Hepatocyte (in vitro differentiated cells): ENCODE results near the gene SNRPD2. TPM values are rescaled to one million over a fixed set of nuclear protein-coding genes. Genes with fewer than 3 reads are reported as not detected.
A peak's percentile ranks its signal among the peaks of the same experiment; 100 is the strongest.

Experiments
- DNase-seq: peaks from one replicate; pipeline ENCODE4 v3.0.0-alpha.2; 2016; ENCODE audit warnings: low spot score
- H2AFZ ChIP-seq: fragments of 200-600 bp; sonication (generic); 2 replicates; pipeline ENCODE4 v1.6.0; 2016; ENCODE audit warnings: antibody characterized with exemption, mild to moderate bottlenecking
- H3K27ac ChIP-seq: fragments of 200-600 bp; sonication (generic); 2 replicates; pipeline ENCODE4 v1.5.1; 2016; ENCODE audit warnings: mild to moderate bottlenecking
- H3K27me3 ChIP-seq: fragments of 200-600 bp; sonication (generic); 2 replicates; pipeline ENCODE4 v1.6.1; 2016
- H3K36me3 ChIP-seq: fragments of 200-600 bp; sonication (generic); replicated peaks from 2 replicates; pipeline ENCODE4 v1.5.1; 2016; ENCODE audit warnings: low read depth; ENCODE audit not compliant: insufficient read depth
- H3K4me1 ChIP-seq: fragments of 200-600 bp; sonication (generic); 2 replicates; pipeline ENCODE4 v1.5.1; 2016; ENCODE audit warnings: mild to moderate bottlenecking, moderate library complexity; ENCODE audit not compliant: insufficient read depth
- H3K4me2 ChIP-seq: fragments of 200-600 bp; sonication (generic); 2 replicates; pipeline ENCODE4 v1.6.0; 2016
- H3K4me3 ChIP-seq: fragments of 200-600 bp; sonication (generic); 2 replicates; pipeline ENCODE4 v1.5.1; 2016; ENCODE audit warnings: mild to moderate bottlenecking
- H3K79me2 ChIP-seq: fragments of 200-600 bp; sonication (generic); 2 replicates; pipeline ENCODE4 v1.6.0; 2017; ENCODE audit warnings: mild to moderate bottlenecking
- H3K9me2 ChIP-seq: fragments of 200-600 bp; sonication (generic); replicated peaks from 2 replicates; pipeline ENCODE4 v1.6.0; 2017; ENCODE audit warnings: mild to moderate bottlenecking; ENCODE audit not compliant: insufficient read depth
- H3K9me3 ChIP-seq: fragments of 200-600 bp; sonication (generic); 2 replicates; pipeline ENCODE4 v1.5.1; 2016; ENCODE audit warnings: low read depth, mild to moderate bottlenecking
- H4K20me1 ChIP-seq: fragments of 200-600 bp; sonication (generic); 2 replicates; pipeline ENCODE4 v1.6.0; 2016; ENCODE audit warnings: mild to moderate bottlenecking; ENCODE audit not compliant: insufficient read depth, poor library complexity, severe bottlenecking
- EZH2 ChIP-seq: fragments of 200-600 bp; sonication (generic); IDR thresholded peaks from 2 replicates; pipeline ENCODE4 v1.6.1; 2016; ENCODE audit warnings: antibody characterized with exemption, mild to moderate bottlenecking, borderline replicate concordance
- EZH2phosphoT487 ChIP-seq: fragments of 200-600 bp; sonication (generic); IDR thresholded peaks from one replicate; pipeline ENCODE4 v1.6.1; 2018; ENCODE audit warnings: antibody characterized with exemption, mild to moderate bottlenecking, low read depth, moderate library complexity; ENCODE audit not compliant: unreplicated experiment, severe bottlenecking
- WGBS: methylation state at CpG from one replicate; pipeline ENCODE4 v1.1.6; 2016; ENCODE audit warnings: low lambda C conversion rate; ENCODE audit errors: missing lambda C conversion rate; 5-methylcytosine and 5-hydroxymethylcytosine counted together
- microRNA counts: library from miRNA; unstranded; fragments of <30 nt; microRNA quantifications from one replicate; lab custom pipeline; 2017
- microRNA-seq: library from miRNA; unstranded; fragments of <30 nt; microRNA quantifications from one replicate; pipeline ENCODE4, GENCODE V29; 2017
- polyA plus RNA-seq: library from polyadenylated mRNA; unstranded; fragments of >200 nt; fragmentation: Nextera tagmentation; extraction: Ambion mirVana; gene quantifications from 2 replicates; pipeline ENCODE4 v1.2.1, GENCODE V29; 2016
- small RNA-seq: library from RNA; depleted of rRNA; stranded (forward); fragments of <200 nt; gene quantifications from one replicate; pipeline ENCODE3, GENCODE V24; 2014
- total RNA-seq: library from RNA; depleted of rRNA; stranded (reverse); fragments of >200 nt; gene quantifications from 2 replicates; pipeline ENCODE4 v1.2.3, GENCODE V29; 2014
- TF ChIP-seq, protein P1 (sequence below): fragments of 200-600 bp; sonication (generic); IDR thresholded peaks from 2 replicates; pipeline ENCODE4 v1.5.1; 2016; ENCODE audit warnings: antibody characterized with exemption, mild to moderate bottlenecking; ENCODE audit not compliant: poor library complexity

SNRPD2 gene
- total and polyA plus RNA-seq, 2 experiments from 2014 or later, result 149 to 478 TPM

DNA sequence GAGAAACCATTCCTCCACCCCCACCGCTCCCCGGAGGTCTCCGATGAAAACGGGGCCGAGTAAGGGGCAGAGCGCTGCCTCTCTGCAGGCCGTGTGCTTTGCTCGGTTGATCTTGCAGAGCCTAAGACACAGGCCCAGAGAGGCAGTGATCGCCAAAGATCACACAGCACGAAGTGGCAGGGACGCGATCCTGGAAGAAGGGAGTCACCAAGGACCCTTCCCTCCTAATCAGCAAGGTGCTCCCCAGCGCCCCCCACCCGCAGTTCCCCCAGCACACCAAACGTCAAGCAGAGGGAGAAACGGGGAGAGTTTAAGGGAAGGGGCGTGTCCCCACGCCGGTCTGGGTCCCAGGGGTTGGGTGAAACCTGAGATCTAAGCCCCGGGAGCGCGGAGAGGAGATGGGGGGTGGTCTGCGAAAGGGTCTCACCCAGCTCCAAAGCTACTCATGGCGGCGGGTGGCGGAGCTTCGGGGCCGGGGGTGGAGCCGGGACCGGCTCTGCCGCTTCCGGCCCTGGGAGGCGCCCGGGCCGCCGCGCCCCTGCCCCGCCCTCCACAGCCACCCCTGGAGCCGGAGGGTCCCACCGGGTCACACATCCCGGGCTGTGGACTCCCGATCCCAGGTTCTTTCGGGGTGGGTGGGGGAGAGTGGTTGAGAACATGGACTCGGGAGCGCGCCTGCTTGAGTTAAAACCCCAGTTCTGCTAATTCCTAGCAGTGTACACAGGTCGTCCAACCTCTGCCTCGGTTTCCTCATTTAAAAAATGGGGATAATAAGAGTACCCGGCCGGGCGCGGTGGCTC is 52.6 kb downstream of the SNRPD2 start, which contains the start of gene EML2:
TSS of gene EML2 (minus strand) at position 468 of the 800 bp plus-strand sequence. CDS start at position 447, 21 bp downstream.
- no peaks in the 10 kb centered on the region for H4K20me1 ChIP-seq
- peaks cover 2% of the 10 kb centered on the region for H3K79me2 ChIP-seq
- no peaks in the 10 kb centered on the region for H3K9me3 ChIP-seq
- H3K36me3 ChIP-seq, result no peaks in the 10 kb centered on the region
- peak; percentile 79 for DNase-seq
- peak within 1 kb of the TSS; percentile 96 for H2AFZ ChIP-seq
- peak within 1 kb of the TSS; percentile 76 for H3K4me3 ChIP-seq
- TF ChIP-seq, protein P1, sequence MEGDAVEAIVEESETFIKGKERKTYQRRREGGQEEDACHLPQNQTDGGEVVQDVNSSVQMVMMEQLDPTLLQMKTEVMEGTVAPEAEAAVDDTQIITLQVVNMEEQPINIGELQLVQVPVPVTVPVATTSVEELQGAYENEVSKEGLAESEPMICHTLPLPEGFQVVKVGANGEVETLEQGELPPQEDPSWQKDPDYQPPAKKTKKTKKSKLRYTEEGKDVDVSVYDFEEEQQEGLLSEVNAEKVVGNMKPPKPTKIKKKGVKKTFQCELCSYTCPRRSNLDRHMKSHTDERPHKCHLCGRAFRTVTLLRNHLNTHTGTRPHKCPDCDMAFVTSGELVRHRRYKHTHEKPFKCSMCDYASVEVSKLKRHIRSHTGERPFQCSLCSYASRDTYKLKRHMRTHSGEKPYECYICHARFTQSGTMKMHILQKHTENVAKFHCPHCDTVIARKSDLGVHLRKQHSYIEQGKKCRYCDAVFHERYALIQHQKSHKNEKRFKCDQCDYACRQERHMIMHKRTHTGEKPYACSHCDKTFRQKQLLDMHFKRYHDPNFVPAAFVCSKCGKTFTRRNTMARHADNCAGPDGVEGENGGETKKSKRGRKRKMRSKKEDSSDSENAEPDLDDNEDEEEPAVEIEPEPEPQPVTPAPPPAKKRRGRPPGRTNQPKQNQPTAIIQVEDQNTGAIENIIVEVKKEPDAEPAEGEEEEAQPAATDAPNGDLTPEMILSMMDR, result peak; percentile 37
- TF ChIP-seq EZH2phosphoT487, result no peak
- no peaks in the 10 kb centered on the region for H3K27me3 ChIP-seq
- no peaks in the 10 kb centered on the region for H3K9me2 ChIP-seq
- H3K4me1 ChIP-seq, result peaks cover 16% of the 10 kb centered on the region
- H3K4me2 ChIP-seq, result peak within 1 kb of the TSS; percentile 88
- WGBS, result 8% methylated on average over 36 of the region's 52 CpGs
- H3K27ac ChIP-seq, result no peak within 1 kb of the TSS

- H3K36me3 ChIP-seq, result no peaks in the 10 kb centered on the region
- peaks cover 2% of the 10 kb centered on the region for H3K79me2 ChIP-seq
- H3K9me3 ChIP-seq, result no peaks in the 10 kb centered on the region
- H3K9me2 ChIP-seq, result no peaks in the 10 kb centered on the region
- no peaks in the 10 kb centered on the region for H3K27me3 ChIP-seq
- H3K27ac ChIP-seq, result no peak overlapping the region
- peak overlapping the region; percentile 76 for H3K4me3 ChIP-seq
- peak overlapping the region; percentile 96 for H2AFZ ChIP-seq
- peak overlapping the region; percentile 88 for H3K4me2 ChIP-seq
- WGBS, result 61% methylated on average over 19 of the region's 19 CpGs
- H4K20me1 ChIP-seq, result no peaks in the 10 kb centered on the region
- peaks cover 16% of the 10 kb centered on the region for H3K4me1 ChIP-seq
- TF ChIP-seq EZH2phosphoT487, result no peak
- TF ChIP-seq EZH2, result no peak
- TF ChIP-seq, protein P1, result no peak
- peak; percentile 73 for DNase-seq
Measured at GRCh38 chr19:45637890-45638667, 53.7 kb downstream of the SNRPD2 start.

MicroRNA genes within 50 kb of the gene (microRNA counts, 767-probe panel; counts per million panel counts)
- not detected for microRNA hsa-miR-330-3p (lab: Ali Mortazavi, UCI)
- microRNA hsa-miR-330-5p (lab: Ali Mortazavi, UCI), result not detected
- not detected for microRNA hsa-miR-642a-5p (lab: Ali Mortazavi, UCI)
- not detected for microRNA hsa-miR-642b-3p (lab: Ali Mortazavi, UCI)

Small RNAs within 50 kb of the gene (microRNA-seq; reads per million reads assigned to microRNA genes)
- 442 reads per million, percentile 72 among the genes with 10 or more reads in this experiment for gene MIR330
- not detected for gene MIR642A
- not detected for gene MIR642B

Small RNAs within 50 kb of the gene (small RNA-seq; reads per million reads assigned to genes)
- gene MIR642A, result 0.53 reads per million, percentile 42 among the genes with 10 or more reads in this experiment
- gene RN7SL836P, result not detected

Other genes with a start within 250 kb of the SNRPD2 start
- gene FOSB, start 224.0 kb downstream of the SNRPD2 start, total RNA-seq, result 37.9 and 73.1 TPM in 2 replicates
- gene FOSB, start 224.0 kb downstream of the SNRPD2 start, polyA plus RNA-seq, result 114 and 168 TPM in 2 replicates
- 3.4 and 7.8 TPM in 2 replicates for gene RTN2, start 194.9 kb downstream of the SNRPD2 start, total RNA-seq
- gene RTN2, start 194.9 kb downstream of the SNRPD2 start, polyA plus RNA-seq, result 12.2 and 14.8 TPM in 2 replicates
- 0.40 and 1.9 TPM in 2 replicates for gene PPM1N, start 193.5 kb downstream of the SNRPD2 start, total RNA-seq
- gene PPM1N, start 193.5 kb downstream of the SNRPD2 start, polyA plus RNA-seq, result 0.59 and 1.4 TPM in 2 replicates
- gene VASP, start 184.5 kb downstream of the SNRPD2 start, total RNA-seq, result 57.3 and 68.9 TPM in 2 replicates
- gene VASP, start 184.5 kb downstream of the SNRPD2 start, polyA plus RNA-seq, result 86.0 and 92.6 TPM in 2 replicates
- gene OPA3, start 107.2 kb downstream of the SNRPD2 start, total RNA-seq, result 11.2 and 15.1 TPM in 2 replicates
- gene OPA3, start 107.2 kb downstream of the SNRPD2 start, polyA plus RNA-seq, result 15.0 and 15.2 TPM in 2 replicates
- gene GPR4, start 89.7 kb downstream of the SNRPD2 start, total RNA-seq, result not detected in 2 replicates
- gene GPR4, start 89.7 kb downstream of the SNRPD2 start, polyA plus RNA-seq, result 0.10 TPM in 1 of 2 replicates, not detected in the other
- 9.1 and 13.9 TPM in 2 replicates for gene EML2, start 52.6 kb downstream of the SNRPD2 start, total RNA-seq
- gene EML2, start 52.6 kb downstream of the SNRPD2 start, polyA plus RNA-seq, result 17.0 and 20.6 TPM in 2 replicates
- 1.8 and 2.7 TPM in 2 replicates for gene GIPR, start 23.7 kb downstream of the SNRPD2 start, total RNA-seq
- 5.6 and 6.7 TPM in 2 replicates for gene GIPR, start 23.7 kb downstream of the SNRPD2 start, polyA plus RNA-seq
- 7.5 and 10.3 TPM in 2 replicates for gene QPCTL, start 713 bp upstream of the SNRPD2 start, total RNA-seq
- 6.8 and 11.0 TPM in 2 replicates for gene QPCTL, start 713 bp upstream of the SNRPD2 start, polyA plus RNA-seq
- gene FBXO46, start 38.9 kb upstream of the SNRPD2 start, total RNA-seq, result 4.6 and 7.5 TPM in 2 replicates
- 13.3 and 14.8 TPM in 2 replicates for gene FBXO46, start 38.9 kb upstream of the SNRPD2 start, polyA plus RNA-seq
- not detected in 2 replicates for gene MEIOSIN, start 41.5 kb upstream of the SNRPD2 start, total RNA-seq
- gene MEIOSIN, start 41.5 kb upstream of the SNRPD2 start, polyA plus RNA-seq, result not detected in 2 replicates
- gene SIX5, start 77.3 kb upstream of the SNRPD2 start, total RNA-seq, result 12.1 and 17.0 TPM in 2 replicates
- gene SIX5, start 77.3 kb upstream of the SNRPD2 start, polyA plus RNA-seq, result 12.6 and 15.6 TPM in 2 replicates
- 25.2 and 71.4 TPM in 2 replicates for gene DMPK, start 90.5 kb upstream of the SNRPD2 start, total RNA-seq
- 46.0 and 60.7 TPM in 2 replicates for gene DMPK, start 90.5 kb upstream of the SNRPD2 start, polyA plus RNA-seq
- gene DMWD, start 100.9 kb upstream of the SNRPD2 start, total RNA-seq, result 18.3 and 23.7 TPM in 2 replicates
- gene DMWD, start 100.9 kb upstream of the SNRPD2 start, polyA plus RNA-seq, result 70.1 and 95.8 TPM in 2 replicates
- 0.12 TPM in 1 of 2 replicates, not detected in the other for gene RSPH6A, start 123.4 kb upstream of the SNRPD2 start, total RNA-seq
- not detected in 2 replicates for gene RSPH6A, start 123.4 kb upstream of the SNRPD2 start, polyA plus RNA-seq
- 33.8 and 41.6 TPM in 2 replicates for gene SYMPK, start 171.2 kb upstream of the SNRPD2 start, total RNA-seq
- 33.4 and 39.0 TPM in 2 replicates for gene SYMPK, start 171.2 kb upstream of the SNRPD2 start, polyA plus RNA-seq
- gene FOXA3, start 172.4 kb upstream of the SNRPD2 start, total RNA-seq, result 14.5 and 14.6 TPM in 2 replicates
- 16.7 and 18.6 TPM in 2 replicates for gene FOXA3, start 172.4 kb upstream of the SNRPD2 start, polyA plus RNA-seq
- gene IRF2BP1, start 194.2 kb upstream of the SNRPD2 start, total RNA-seq, result 23.8 and 25.2 TPM in 2 replicates
- 11.5 and 15.8 TPM in 2 replicates for gene IRF2BP1, start 194.2 kb upstream of the SNRPD2 start, polyA plus RNA-seq
- gene MYPOP, start 210.7 kb upstream of the SNRPD2 start, total RNA-seq, result 2.4 and 3.5 TPM in 2 replicates
- gene MYPOP, start 210.7 kb upstream of the SNRPD2 start, polyA plus RNA-seq, result 2.5 and 3.1 TPM in 2 replicates
- not detected in 2 replicates for gene NANOS2, start 222.8 kb upstream of the SNRPD2 start, total RNA-seq
- not detected in 2 replicates for gene NANOS2, start 222.8 kb upstream of the SNRPD2 start, polyA plus RNA-seq